HepG2 (cell line): ENCODE results near the gene LAMB4. TPM values are rescaled to one million over a fixed set of nuclear protein-coding genes. Genes with fewer than 3 reads are reported as not detected.

Experiments
- ATAC-seq: fragments of 200-7000 bp; cut with Tn5 transposase; 3 replicates; pipeline ENCODE4 v1.9.1; 2020; ENCODE audit warnings: mild to moderate bottlenecking, moderate library complexity
- BruUV-seq: library from RNA; stranded (reverse); fragments of 400-500 nt; replicated peaks from 2 replicates; lab custom pipeline; 2021; lab: Mats Ljungman, UMichigan
- CTCF ChIA-PET: fragments of 300-600 bp; formaldehyde crosslinking; extraction: SDS; loops from one replicate; lab custom pipeline; 2021; ENCODE audit warnings: low total read pairs, inconsistent platforms, low intra/inter-chr PET ratio; lab: Yijun Ruan, JAX
- POLR2A ChIA-PET: fragments of 350-600 bp; sonication (Branson Sonifier 250); formaldehyde crosslinking; loops from one replicate; lab custom pipeline; 2020; ENCODE audit warnings: antibody characterized with exemption, inconsistent platforms; lab: Yijun Ruan, JAX
- DNase-seq: peaks from one replicate; pipeline ENCODE4 v3.0.0-alpha.2; 2015; ENCODE audit warnings: low spot score
- FAIRE-seq: peaks from 3 replicates; lab custom pipeline; 2011; peaks lifted over from hg19 to GRCh38; lab: Jason Lieb, UNC
- H2AFZ ChIP-seq: one replicate; pipeline ENCODE4 v1.6.1; 2011; ENCODE audit warnings: low read length, inconsistent platforms
- H3K27ac ChIP-seq: fragments of 300-600 bp; 3 replicates; pipeline ENCODE4 v1.8.0; 2011; ENCODE audit warnings: mixed run types, mild to moderate bottlenecking, mixed read lengths, low read length, inconsistent platforms; ENCODE audit not compliant: insufficient read depth; ENCODE audit errors: extremely low read length
- H3K27me3 ChIP-seq, 2 experiments: fragments of 200-600 bp in 1 of 2; 2 replicates in 1 of 2; 3 replicates in 1 of 2; pipeline versions ENCODE4 v1.6.0 to v1.8.0; 2011; ENCODE audit warnings: low read length in 2 of 2, mild to moderate bottlenecking in 2 of 2, moderate library complexity in 2 of 2, inconsistent platforms in 1 of 2; ENCODE audit not compliant: insufficient read depth in 2 of 2, control insufficient read depth in 1 of 2
- H3K36me3 ChIP-seq, 2 experiments: fragments of 200-600 bp in 1 of 2; replicated peaks in 1 of 2; 2 replicates in 1 of 2; 3 replicates in 1 of 2; pipeline versions ENCODE4 v1.5.1 to v1.8.0; 2011; ENCODE audit warnings: low read length in 2 of 2, inconsistent platforms in 1 of 2; ENCODE audit not compliant: insufficient read depth in 2 of 2, control insufficient read depth in 1 of 2
- H3K4me1 ChIP-seq: 2 replicates; pipeline ENCODE4 v1.5.1; 2012; ENCODE audit warnings: low read length, inconsistent platforms; ENCODE audit not compliant: insufficient read depth
- H3K4me2 ChIP-seq: 2 replicates; pipeline ENCODE4 v1.6.0; 2011; ENCODE audit warnings: low read depth, low read length, inconsistent platforms
- H3K4me3 ChIP-seq, 3 experiments: fragments of 200-600 bp in 1 of 3; sonication (generic), shearing (Covaris generic) in 1 of 3; replicated peaks in 1 of 3; 2 replicates each; pipeline ENCODE4 v1.5.1; 2011 to 2016; ENCODE audit warnings: low read length in 3 of 3, inconsistent platforms in 2 of 3, low read depth in 2 of 3, mild to moderate bottlenecking in 2 of 3, control low read depth in 1 of 3, mixed read lengths in 1 of 3; ENCODE audit not compliant: insufficient read depth in 1 of 3
- H3K79me2 ChIP-seq: one replicate; pipeline ENCODE4 v1.6.1; 2011; ENCODE audit warnings: low read length, inconsistent platforms; ENCODE audit not compliant: insufficient read depth
- H3K9ac ChIP-seq: 2 replicates; pipeline ENCODE4 v1.6.0; 2011; ENCODE audit warnings: mild to moderate bottlenecking, low read depth, low read length, inconsistent platforms; ENCODE audit not compliant: insufficient read depth
- H3K9me3 ChIP-seq: 2 replicates; pipeline ENCODE4 v1.5.1; 2012; ENCODE audit warnings: mild to moderate bottlenecking, low read length
- H4K20me1 ChIP-seq: 2 replicates; pipeline ENCODE4 v1.6.0; 2011; ENCODE audit warnings: inconsistent platforms, mild to moderate bottlenecking, low read length, moderate library complexity; ENCODE audit not compliant: insufficient read depth
- ATF1 ChIP-seq: IDR thresholded peaks from 2 replicates; pipeline ENCODE4 v1.6.1; 2016; ENCODE audit warnings: mild to moderate bottlenecking, control low read depth
- HDAC2 ChIP-seq: sonication (generic); formaldehyde crosslinking; IDR thresholded peaks from 2 replicates; pipeline ENCODE4 v1.4.0; 2020; ENCODE audit warnings: missing genetic modification reagents
- ZNF121 ChIP-seq: sonication (generic); formaldehyde crosslinking; IDR thresholded peaks from 2 replicates; pipeline ENCODE4 v1.5.0; 2020; ENCODE audit warnings: mild to moderate bottlenecking, missing genetic modification reagents
- ZNF501 ChIP-seq: sonication (generic); formaldehyde crosslinking; IDR thresholded peaks from 2 replicates; pipeline ENCODE4 v1.5.1; 2020; ENCODE audit warnings: mild to moderate bottlenecking, moderate library complexity, missing genetic modification reagents
- WGBS: methylation state at CpG from one replicate; pipeline ENCODE4 v1.1.6; 2017; ENCODE audit warnings: low lambda C conversion rate; 5-methylcytosine and 5-hydroxymethylcytosine counted together
- in situ Hi-C: cut with HindIII; loops from 2 replicates; pipeline ENCODE4 v1.10.0; 2017; ENCODE audit warnings: low pct_unique_long_range_greater_than_20kb; ENCODE audit not compliant: extremely low pct_ligation_motif_present
- intact Hi-C: fragments of 100-400 bp; cut with micrococcal nuclease; formaldehyde crosslinking; loops from one replicate; pipeline ENCODE4 v1.10.0; 2022; ENCODE audit not compliant: unreplicated experiment
- polyA plus RNA-seq, 8 experiments: library from polyadenylated mRNA; depleted of rRNA in 3 of 8; stranded (reverse) in 7 of 8; unstranded in 1 of 8; fragments of >200 nt; fragmentation: Illumina TruSeq in 4 of 8; extraction: Trizol in 4 of 8; gene quantifications; 2 replicates each; pipeline versions ENCODE4 v1.2.1 to v1.2.3, GENCODE V29; 2011 to 2016; ENCODE audit warnings: low read depth in 4 of 8, missing spikeins in 1 of 8, mixed read lengths in 1 of 8; ENCODE audit not compliant: insufficient read depth in 1 of 8
- total RNA-seq, 5 experiments: library from RNA; depleted of rRNA; stranded (reverse); fragments of >200 nt; fragmentation: Illumina TruSeq; extraction: Trizol; gene quantifications; 2 replicates each; pipeline ENCODE4 v1.2.3, GENCODE V29; 2016; ENCODE audit warnings: low read depth in 1 of 5
- TF ChIP-seq, protein P1 (sequence below): sonication (generic); formaldehyde crosslinking; IDR thresholded peaks from one replicate; pipeline ENCODE4 v1.5.1; 2020; ENCODE audit warnings: mild to moderate bottlenecking, missing genetic modification reagents; ENCODE audit errors: not compliant biosample characterization
- TF ChIP-seq, protein P2 (sequence below): sonication (generic); formaldehyde crosslinking; IDR thresholded peaks from 2 replicates; pipeline ENCODE4 v1.5.0; 2020; ENCODE audit warnings: mild to moderate bottlenecking, missing genetic modification reagents

The LAMB4 gene
- total and polyA plus RNA-seq, 2 of the 13 experiments (the other 11 are each of a cell fraction or from before 2014, with no cell fraction given), result 0.05 TPM; not detected in 1

DNA sequence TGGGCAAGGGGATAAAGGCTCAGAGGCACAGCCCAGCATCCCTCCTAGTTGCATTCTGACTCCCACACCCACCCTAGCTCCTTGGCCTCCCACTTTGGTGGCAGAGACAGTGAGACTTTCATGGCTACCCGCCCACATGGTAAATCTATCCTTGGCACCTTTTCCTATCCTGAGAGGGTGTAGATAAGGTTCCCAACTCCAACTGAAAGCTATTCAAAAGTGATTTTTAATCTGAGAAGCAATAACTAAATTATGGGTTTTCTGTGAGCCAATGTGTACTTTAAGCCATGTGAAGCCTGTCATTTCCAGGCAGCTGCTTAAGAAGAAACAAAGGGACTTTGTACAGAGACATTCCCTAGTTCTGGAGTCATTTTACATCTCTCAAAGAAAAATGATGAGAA, 136.3 kb downstream of the LAMB4 start:
- no peak for FAIRE-seq
- 100% methylated on average over 1 of the region's 1 CpG for WGBS
- H3K4me2 ChIP-seq, result no peak overlapping the region
- ChIA-PET POLR2A (interaction anchor here (0.7 kb wide), 1 partner anchor 101 kb away, joined by 3 read pairs; no protein-coding TSS in a partner anchor), CTCF (no interaction called here)
- DNase-seq, result no peak
- no peak overlapping the region for H3K27ac ChIP-seq
- no peaks in the 10 kb centered on the region for H4K20me1 ChIP-seq
- no peak overlapping the region for H3K4me3 ChIP-seq
- H3K36me3 ChIP-seq, result peaks cover 11 to 33% of the 10 kb centered on the region in 2 experiments
- TF ChIP-seq ZNF501, result no peak
- TF ChIP-seq ATF1 (CRISPR knock-in tag), result 0 out of 2 replicates have a peak, but pooled peaks have one; percentile 22
- no peak overlapping the region for H2AFZ ChIP-seq
- H3K79me2 ChIP-seq, result no peaks in the 10 kb centered on the region
- no peaks in the 10 kb centered on the region for H3K27me3 ChIP-seq
- no TSS peak for BruUV-seq
- H3K9ac ChIP-seq, result no peak overlapping the region
- in situ Hi-C loops, result no loop called here
- H3K9me3 ChIP-seq, result no peaks in the 10 kb centered on the region
- ATAC-seq, result no peak
- intact Hi-C loops, result loop anchor here (2.0 kb wide), 1 partner anchor 73 kb away; no protein-coding TSS in a partner anchor
- H3K4me1 ChIP-seq, result peaks cover 54% of the 10 kb centered on the region

DNA sequence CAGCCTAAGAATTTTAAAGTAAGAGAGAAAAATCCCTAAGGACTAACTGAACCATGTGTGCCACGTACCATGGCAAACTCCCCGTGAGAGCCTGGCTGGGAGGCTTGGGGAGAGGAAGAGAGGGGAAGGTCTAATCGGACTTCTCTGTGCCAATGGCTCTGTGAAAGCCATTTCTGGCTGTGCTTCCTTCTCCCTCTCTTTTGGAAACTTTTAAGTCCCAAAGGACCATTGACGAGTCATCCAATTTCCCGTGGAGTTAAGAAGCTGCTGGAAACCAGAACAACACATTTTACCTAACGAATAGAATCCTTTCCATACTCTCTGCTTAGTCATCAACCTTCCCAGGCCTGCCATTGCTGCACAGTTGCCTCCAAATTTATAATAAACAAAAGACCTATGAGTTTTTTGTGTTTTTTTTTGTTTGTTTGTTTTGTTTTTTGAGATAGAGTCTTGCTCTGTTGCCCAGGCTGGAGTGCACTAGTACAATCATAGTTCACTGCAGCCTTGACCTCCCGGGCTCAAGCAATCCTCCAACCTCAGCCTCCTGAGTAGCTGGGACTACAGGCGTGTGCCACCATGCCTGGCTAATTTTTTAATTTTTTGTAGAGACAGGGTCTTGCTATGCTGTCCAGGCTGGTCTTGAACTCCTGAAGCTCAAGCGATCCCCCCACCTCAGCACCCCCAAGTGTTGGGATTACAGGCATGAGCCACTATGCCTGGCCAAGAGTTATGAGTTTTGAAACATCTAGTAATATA, 140.4 kb downstream of the LAMB4 start:
- no peak for FAIRE-seq
- no peaks in the 10 kb centered on the region for H3K9me3 ChIP-seq
- peaks cover 21 to 69% of the 10 kb centered on the region in 2 experiments for H3K36me3 ChIP-seq
- POLR2A ChIA-PET, result no interaction called here
- DNase-seq, result no peak
- no peaks in the 10 kb centered on the region for H3K79me2 ChIP-seq
- no peak overlapping the region for H3K9ac ChIP-seq
- H3K4me2 ChIP-seq, result no peak overlapping the region
- no peak overlapping the region for H3K4me3 ChIP-seq
- no peak overlapping the region for H3K27ac ChIP-seq
- intact Hi-C loops (no loop called here), in situ Hi-C loops (no loop called here)
- H3K27me3 ChIP-seq, result no peaks in the 10 kb centered on the region
- no TSS peak for BruUV-seq
- CTCF ChIA-PET, result no interaction called here
- H2AFZ ChIP-seq, result no peak overlapping the region
- 95% methylated on average over 9 of the region's 9 CpGs for WGBS
- H4K20me1 ChIP-seq, result no peaks in the 10 kb centered on the region
- H3K4me1 ChIP-seq, result peaks cover 15% of the 10 kb centered on the region
- no peak for ATAC-seq
- TF ChIP-seq, protein P1, sequence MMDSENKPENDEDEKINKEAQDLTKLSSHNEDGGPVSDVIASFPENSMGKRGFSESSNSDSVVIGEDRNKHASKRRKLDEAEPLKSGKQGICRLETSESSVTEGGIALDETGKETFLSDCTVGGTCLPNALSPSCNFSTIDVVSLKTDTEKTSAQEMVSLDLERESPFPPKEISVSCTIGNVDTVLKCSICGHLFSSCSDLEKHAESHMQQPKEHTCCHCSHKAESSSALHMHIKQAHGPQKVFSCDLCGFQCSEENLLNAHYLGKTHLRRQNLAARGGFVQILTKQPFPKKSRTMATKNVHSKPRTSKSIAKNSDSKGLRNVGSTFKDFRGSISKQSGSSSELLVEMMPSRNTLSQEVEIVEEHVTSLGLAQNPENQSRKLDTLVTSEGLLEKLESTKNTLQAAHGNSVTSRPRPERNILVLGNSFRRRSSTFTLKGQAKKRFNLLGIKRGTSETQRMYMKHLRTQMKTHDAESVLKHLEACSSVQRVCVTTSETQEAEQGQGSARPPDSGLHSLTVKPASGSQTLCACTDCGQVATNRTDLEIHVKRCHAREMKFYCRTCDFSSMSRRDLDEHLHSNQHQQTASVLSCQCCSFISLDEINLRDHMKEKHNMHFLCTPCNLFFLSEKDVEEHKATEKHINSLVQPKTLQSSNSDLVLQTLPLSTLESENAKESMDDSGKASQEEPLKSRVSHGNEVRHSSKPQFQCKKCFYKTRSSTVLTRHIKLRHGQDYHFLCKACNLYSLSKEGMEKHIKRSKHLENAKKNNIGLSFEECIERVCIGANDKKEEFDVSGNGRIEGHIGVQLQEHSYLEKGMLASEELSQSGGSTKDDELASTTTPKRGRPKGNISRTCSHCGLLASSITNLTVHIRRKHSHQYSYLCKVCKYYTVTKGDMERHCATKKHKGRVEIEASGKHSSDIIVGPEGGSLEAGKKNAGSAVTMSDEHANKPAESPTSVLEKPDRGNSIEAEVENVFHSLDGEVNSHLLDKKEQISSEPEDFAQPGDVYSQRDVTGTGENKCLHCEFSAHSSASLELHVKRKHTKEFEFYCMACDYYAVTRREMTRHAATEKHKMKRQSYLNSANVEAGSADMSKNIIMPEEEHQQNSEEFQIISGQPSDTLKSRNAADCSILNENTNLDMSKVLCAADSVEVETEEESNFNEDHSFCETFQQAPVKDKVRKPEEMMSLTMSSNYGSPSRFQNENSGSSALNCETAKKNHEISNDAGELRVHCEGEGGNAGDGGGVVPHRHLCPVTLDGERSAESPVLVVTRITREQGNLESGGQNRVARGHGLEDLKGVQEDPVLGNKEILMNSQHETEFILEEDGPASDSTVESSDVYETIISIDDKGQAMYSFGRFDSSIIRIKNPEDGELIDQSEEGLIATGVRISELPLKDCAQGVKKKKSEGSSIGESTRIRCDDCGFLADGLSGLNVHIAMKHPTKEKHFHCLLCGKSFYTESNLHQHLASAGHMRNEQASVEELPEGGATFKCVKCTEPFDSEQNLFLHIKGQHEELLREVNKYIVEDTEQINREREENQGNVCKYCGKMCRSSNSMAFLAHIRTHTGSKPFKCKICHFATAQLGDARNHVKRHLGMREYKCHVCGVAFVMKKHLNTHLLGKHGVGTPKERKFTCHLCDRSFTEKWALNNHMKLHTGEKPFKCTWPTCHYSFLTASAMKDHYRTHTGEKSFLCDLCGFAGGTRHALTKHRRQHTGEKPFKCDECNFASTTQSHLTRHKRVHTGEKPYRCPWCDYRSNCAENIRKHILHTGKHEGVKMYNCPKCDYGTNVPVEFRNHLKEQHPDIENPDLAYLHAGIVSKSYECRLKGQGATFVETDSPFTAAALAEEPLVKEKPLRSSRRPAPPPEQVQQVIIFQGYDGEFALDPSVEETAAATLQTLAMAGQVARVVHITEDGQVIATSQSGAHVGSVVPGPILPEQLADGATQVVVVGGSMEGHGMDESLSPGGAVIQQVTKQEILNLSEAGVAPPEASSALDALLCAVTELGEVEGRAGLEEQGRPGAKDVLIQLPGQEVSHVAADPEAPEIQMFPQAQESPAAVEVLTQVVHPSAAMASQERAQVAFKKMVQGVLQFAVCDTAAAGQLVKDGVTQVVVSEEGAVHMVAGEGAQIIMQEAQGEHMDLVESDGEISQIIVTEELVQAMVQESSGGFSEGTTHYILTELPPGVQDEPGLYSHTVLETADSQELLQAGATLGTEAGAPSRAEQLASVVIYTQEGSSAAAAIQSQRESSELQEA, result no peak
- TF ChIP-seq HDAC2 (no peak), ZNF121 (CRISPR knock-in tag) (peak; percentile 63)
- TF ChIP-seq, protein P2, sequence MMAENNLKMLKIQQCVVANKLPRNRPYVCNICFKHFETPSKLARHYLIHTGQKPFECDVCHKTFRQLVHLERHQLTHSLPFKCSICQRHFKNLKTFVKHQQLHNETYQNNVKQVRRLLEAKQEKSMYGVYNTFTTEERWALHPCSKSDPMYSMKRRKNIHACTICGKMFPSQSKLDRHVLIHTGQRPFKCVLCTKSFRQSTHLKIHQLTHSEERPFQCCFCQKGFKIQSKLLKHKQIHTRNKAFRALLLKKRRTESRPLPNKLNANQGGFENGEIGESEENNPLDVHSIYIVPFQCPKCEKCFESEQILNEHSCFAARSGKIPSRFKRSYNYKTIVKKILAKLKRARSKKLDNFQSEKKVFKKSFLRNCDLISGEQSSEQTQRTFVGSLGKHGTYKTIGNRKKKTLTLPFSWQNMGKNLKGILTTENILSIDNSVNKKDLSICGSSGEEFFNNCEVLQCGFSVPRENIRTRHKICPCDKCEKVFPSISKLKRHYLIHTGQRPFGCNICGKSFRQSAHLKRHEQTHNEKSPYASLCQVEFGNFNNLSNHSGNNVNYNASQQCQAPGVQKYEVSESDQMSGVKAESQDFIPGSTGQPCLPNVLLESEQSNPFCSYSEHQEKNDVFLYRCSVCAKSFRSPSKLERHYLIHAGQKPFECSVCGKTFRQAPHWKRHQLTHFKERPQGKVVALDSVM, result 0 out of 2 replicates have a peak, but pooled peaks have one; percentile 11
